ENCODE data around the gene IL1RAPL2.

IL1RAPL2 gene

DNA sequence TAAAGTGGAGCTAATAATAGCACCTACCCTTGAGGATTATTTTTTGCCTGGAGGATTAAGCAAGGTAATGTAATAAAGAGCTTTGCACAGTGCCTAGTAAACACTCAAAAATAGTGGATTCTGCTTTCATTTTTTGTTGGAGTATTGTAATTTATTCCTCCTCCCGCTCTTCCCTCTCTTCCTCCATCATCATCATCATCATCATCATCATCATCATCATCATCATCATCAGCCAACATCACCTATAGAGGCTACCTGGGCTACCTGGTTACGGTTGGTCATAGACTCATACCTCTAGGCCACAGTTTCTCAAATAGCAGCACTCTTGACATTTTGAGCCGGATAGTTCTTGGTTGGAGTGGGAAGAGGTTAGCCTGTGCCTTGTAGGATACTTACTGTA is 781.4 kb downstream of the IL1RAPL2 start:
- Histone ChIP-seq H3F3A (ENCODE audit: control insufficient read depth, insufficient read depth) (no peaks in the 10 kb centered on the region), H3K4me2 (ENCODE audit: low read length) (no peak overlapping the region), H3K27me3 (ENCODE audit: control insufficient read depth, low read length) (no peaks in the 10 kb centered on the region), H3K4me3 (ENCODE audit: low read length) (no peak overlapping the region), H3K36me3 (ENCODE audit: control insufficient read depth, low read length) (no peaks in the 10 kb centered on the region), H3K9me2 (replicated peaks; ENCODE audit: control insufficient read depth, low read length) (no peaks in the 10 kb centered on the region), H3K9me3 (ENCODE audit: control insufficient read depth, insufficient read depth, low read length) (no peaks in the 10 kb centered on the region), H3K27ac (ENCODE audit: low read depth, low read length) (no peak overlapping the region), H3K79me2 (ENCODE audit: control insufficient read depth, low read length) (no peaks in the 10 kb centered on the region), H4K20me1 (ENCODE audit: control insufficient read depth, insufficient read depth, low read depth, low read length) (no peaks in the 10 kb centered on the region), H3K4me1 (ENCODE audit: control insufficient read depth, low read length) (no peaks in the 10 kb centered on the region)
- TF ChIP-seq, protein P1, sequence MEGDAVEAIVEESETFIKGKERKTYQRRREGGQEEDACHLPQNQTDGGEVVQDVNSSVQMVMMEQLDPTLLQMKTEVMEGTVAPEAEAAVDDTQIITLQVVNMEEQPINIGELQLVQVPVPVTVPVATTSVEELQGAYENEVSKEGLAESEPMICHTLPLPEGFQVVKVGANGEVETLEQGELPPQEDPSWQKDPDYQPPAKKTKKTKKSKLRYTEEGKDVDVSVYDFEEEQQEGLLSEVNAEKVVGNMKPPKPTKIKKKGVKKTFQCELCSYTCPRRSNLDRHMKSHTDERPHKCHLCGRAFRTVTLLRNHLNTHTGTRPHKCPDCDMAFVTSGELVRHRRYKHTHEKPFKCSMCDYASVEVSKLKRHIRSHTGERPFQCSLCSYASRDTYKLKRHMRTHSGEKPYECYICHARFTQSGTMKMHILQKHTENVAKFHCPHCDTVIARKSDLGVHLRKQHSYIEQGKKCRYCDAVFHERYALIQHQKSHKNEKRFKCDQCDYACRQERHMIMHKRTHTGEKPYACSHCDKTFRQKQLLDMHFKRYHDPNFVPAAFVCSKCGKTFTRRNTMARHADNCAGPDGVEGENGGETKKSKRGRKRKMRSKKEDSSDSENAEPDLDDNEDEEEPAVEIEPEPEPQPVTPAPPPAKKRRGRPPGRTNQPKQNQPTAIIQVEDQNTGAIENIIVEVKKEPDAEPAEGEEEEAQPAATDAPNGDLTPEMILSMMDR (IDR thresholded peaks at IDR 0.05; ENCODE audit: low read depth, low read length, poor library complexity, severe bottlenecking), result no peak
- no peak for TF ChIP-seq EZH2phosphoT487 (IDR thresholded peaks at IDR 0.05; ENCODE audit: borderline replicate concordance, low read length)

DNA sequence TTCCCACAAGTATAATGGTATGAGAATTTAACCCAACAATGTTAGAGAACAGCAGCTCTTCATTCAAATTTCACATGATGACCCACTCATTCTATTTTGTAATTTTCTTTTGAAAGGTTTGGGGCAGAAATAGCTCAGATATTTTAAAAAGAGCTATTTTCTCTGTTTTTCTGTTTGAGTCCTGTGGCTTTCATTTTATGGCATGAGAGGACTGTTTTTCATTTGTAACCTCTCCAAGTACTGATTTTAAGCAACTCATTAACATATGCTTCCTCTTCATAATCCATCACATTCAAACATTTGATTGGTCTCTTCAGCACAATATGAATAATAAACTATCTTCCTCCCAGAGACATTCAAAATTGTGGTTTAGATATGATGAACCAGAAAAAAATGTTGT is 783.5 kb downstream of the IL1RAPL2 start:
- H3K79me2 ChIP-seq (ENCODE audit: control insufficient read depth, low read length), result no peaks in the 10 kb centered on the region
- TF ChIP-seq, protein P1 (IDR thresholded peaks at IDR 0.05; ENCODE audit: low read depth, low read length, poor library complexity, severe bottlenecking), result no peak
- TF ChIP-seq EZH2phosphoT487 (IDR thresholded peaks at IDR 0.05; ENCODE audit: borderline replicate concordance, low read length), result no peak
- H3K4me2 ChIP-seq (ENCODE audit: low read length), result no peak overlapping the region
- no peak overlapping the region for H3K4me3 ChIP-seq (ENCODE audit: low read length)
- H3K27ac ChIP-seq (ENCODE audit: low read depth, low read length), result no peak overlapping the region
- no peaks in the 10 kb centered on the region for H3K36me3 ChIP-seq (ENCODE audit: control insufficient read depth, low read length)
- no peaks in the 10 kb centered on the region for H3K9me3 ChIP-seq (ENCODE audit: control insufficient read depth, insufficient read depth, low read length)
- H3F3A ChIP-seq (ENCODE audit: control insufficient read depth, insufficient read depth), result no peaks in the 10 kb centered on the region
- H3K27me3 ChIP-seq (ENCODE audit: control insufficient read depth, low read length), result no peaks in the 10 kb centered on the region
- no peaks in the 10 kb centered on the region for H3K4me1 ChIP-seq (ENCODE audit: control insufficient read depth, low read length)
- no peaks in the 10 kb centered on the region for H4K20me1 ChIP-seq (ENCODE audit: control insufficient read depth, insufficient read depth, low read depth, low read length)
- no peaks in the 10 kb centered on the region for H3K9me2 ChIP-seq (replicated peaks; ENCODE audit: control insufficient read depth, low read length)

DNA sequence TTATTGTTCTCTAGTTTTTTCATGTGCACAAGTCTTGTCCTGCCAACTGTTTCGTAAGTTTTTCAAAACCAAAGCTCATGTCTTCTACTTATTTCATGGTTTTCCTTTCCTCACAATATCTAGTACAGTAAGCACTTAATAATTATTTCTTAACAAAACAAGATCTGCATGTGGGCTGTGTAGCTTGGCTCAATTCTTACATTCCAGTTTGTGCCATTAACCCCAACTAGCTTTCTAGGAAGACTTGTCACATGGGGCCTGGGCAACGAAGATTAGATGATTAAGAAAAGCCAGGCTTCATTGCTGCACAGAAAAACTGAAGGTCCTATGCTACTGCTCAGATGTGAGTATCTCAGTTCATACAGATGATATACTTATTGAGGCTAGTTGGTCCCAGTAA is 809.8 kb downstream of the IL1RAPL2 start:
- Histone ChIP-seq H3K27ac (ENCODE audit: low read depth, low read length) (no peak overlapping the region), H3K4me2 (ENCODE audit: low read length) (no peak overlapping the region), H3K27me3 (ENCODE audit: control insufficient read depth, low read length) (no peaks in the 10 kb centered on the region), H3K4me1 (ENCODE audit: control insufficient read depth, low read length) (no peaks in the 10 kb centered on the region), H3K36me3 (ENCODE audit: control insufficient read depth, low read length) (no peaks in the 10 kb centered on the region), H3K4me3 (ENCODE audit: low read length) (no peak overlapping the region), H3K9me2 (replicated peaks; ENCODE audit: control insufficient read depth, low read length) (no peaks in the 10 kb centered on the region), H3K9me3 (ENCODE audit: control insufficient read depth, insufficient read depth, low read length) (no peaks in the 10 kb centered on the region), H4K20me1 (ENCODE audit: control insufficient read depth, insufficient read depth, low read depth, low read length) (no peaks in the 10 kb centered on the region), H3F3A (ENCODE audit: control insufficient read depth, insufficient read depth) (no peaks in the 10 kb centered on the region), H3K79me2 (ENCODE audit: control insufficient read depth, low read length) (no peaks in the 10 kb centered on the region)
- TF ChIP-seq, protein P1 (IDR thresholded peaks at IDR 0.05; ENCODE audit: low read depth, low read length, poor library complexity, severe bottlenecking), result no peak
- TF ChIP-seq EZH2phosphoT487 (IDR thresholded peaks at IDR 0.05; ENCODE audit: borderline replicate concordance, low read length), result no peak

DNA sequence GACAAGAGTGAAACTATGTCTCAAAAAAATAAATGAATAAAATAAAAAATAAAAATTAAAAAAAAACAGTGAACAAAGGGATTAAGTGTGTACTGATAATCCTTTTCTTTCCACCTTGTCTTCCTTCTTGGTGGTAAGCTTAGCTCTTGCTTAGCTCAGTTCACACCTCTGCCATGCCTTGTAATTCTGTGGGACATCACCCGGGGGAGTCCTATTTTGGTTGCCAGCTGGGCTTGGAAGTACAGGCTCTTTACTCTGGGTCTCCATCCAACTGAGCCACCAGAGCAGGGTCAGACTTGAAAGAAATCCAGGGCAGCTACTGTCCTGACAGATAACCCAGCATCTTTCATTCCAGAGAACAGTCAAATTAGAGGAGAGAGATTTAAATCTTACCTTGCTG is 858.7 kb downstream of the IL1RAPL2 start:
- TF ChIP-seq, protein P1 (IDR thresholded peaks at IDR 0.05; ENCODE audit: low read depth, low read length, poor library complexity, severe bottlenecking), result no peak
- TF ChIP-seq EZH2phosphoT487 (IDR thresholded peaks at IDR 0.05; ENCODE audit: borderline replicate concordance, low read length), result no peak
- H3F3A ChIP-seq (ENCODE audit: control insufficient read depth, insufficient read depth), result no peaks in the 10 kb centered on the region
- no peaks in the 10 kb centered on the region for H3K27me3 ChIP-seq (ENCODE audit: control insufficient read depth, low read length)
- no peak overlapping the region for H3K4me3 ChIP-seq (ENCODE audit: low read length)
- H3K27ac ChIP-seq (ENCODE audit: low read depth, low read length), result no peak overlapping the region
- no peaks in the 10 kb centered on the region for H4K20me1 ChIP-seq (ENCODE audit: control insufficient read depth, insufficient read depth, low read depth, low read length)
- H3K36me3 ChIP-seq (ENCODE audit: control insufficient read depth, low read length), result no peaks in the 10 kb centered on the region
- no peak overlapping the region for H3K4me2 ChIP-seq (ENCODE audit: low read length)
- no peaks in the 10 kb centered on the region for H3K79me2 ChIP-seq (ENCODE audit: control insufficient read depth, low read length)
- no peaks in the 10 kb centered on the region for H3K4me1 ChIP-seq (ENCODE audit: control insufficient read depth, low read length)
- no peaks in the 10 kb centered on the region for H3K9me2 ChIP-seq (replicated peaks; ENCODE audit: control insufficient read depth, low read length)
- no peaks in the 10 kb centered on the region for H3K9me3 ChIP-seq (ENCODE audit: control insufficient read depth, insufficient read depth, low read length)

Measured in DOHH2 (cell line).